Activated CD8-positive, alpha-beta memory T cell treated with anti-CD3 and anti-CD28 coated beads, Interleukin-2, amount 50 U/mL, for 1 hour (primary cell): Measurements from ENCODE around the gene SLC9A3.
"Not testable (repeated sequence)": the region's sequence is repeated elsewhere in the genome, so short reads cannot be mapped to it uniquely, and the experiment has no call there.

ENCODE experiments used
- DNase-seq: peaks from one replicate; pipeline ENCODE4 v3.0.0-alpha.2; 2020; ENCODE audit errors: extremely low read depth

The SLC9A3 gene

GRCh38 chr5:474840-475661 is 49.2 kb downstream of the SLC9A3 start:
- no peak for DNase-seq

- not testable (repeated sequence) for DNase-seq
These were observed 49.9 kb downstream of the SLC9A3 start for GRCh38 chr5:474232-474839.

- no peak for DNase-seq
These were observed 50.6 kb downstream of the SLC9A3 start for GRCh38 chr5:473551-474192.

DNA sequence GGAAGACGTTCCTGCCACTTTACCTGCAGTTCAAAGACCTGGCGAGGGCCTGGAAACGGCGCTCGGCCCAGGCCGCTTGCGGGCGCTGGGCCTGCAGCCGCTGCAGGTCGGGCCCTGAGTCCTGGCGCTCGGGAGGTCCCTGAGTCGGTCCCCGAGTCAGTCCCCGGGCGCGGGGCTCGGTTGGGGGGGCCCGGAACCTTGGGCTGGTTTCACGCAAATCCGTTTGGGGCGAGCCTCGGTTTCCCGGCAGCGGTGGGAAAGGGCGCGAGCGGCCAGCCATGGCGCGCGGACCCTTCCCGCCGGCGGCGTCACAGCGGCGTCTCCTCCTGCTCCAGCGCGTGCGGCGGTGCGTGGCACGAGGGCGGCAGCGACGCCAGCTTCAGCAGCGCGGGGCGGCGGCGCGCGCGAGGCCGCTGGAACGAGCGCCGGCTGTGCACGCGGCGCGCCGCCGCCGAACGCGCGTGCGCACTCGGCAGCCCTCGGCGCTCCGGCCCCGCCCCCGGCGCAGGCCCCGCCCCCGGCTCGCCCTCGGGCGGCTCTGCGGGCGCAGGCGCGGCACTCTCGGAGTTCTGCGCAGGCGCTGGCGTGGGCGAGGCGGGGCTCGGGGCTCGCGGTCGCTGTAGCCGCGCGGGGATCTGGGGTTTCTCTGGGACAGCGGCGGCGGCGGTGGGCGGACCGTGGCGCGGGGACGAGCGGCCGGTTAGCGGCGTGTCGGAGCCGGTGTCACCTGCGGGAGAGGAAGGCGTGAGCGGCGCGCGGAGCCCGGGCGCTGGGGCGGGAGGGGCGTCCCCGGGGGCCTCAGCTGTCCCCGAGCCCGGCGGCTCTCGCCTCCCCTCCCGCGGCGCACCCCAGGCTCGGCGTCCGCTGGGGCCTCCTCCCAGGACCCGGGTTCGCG is 51.3 kb downstream of the SLC9A3 start:
- DNase-seq: peak; percentile 53

DNA sequence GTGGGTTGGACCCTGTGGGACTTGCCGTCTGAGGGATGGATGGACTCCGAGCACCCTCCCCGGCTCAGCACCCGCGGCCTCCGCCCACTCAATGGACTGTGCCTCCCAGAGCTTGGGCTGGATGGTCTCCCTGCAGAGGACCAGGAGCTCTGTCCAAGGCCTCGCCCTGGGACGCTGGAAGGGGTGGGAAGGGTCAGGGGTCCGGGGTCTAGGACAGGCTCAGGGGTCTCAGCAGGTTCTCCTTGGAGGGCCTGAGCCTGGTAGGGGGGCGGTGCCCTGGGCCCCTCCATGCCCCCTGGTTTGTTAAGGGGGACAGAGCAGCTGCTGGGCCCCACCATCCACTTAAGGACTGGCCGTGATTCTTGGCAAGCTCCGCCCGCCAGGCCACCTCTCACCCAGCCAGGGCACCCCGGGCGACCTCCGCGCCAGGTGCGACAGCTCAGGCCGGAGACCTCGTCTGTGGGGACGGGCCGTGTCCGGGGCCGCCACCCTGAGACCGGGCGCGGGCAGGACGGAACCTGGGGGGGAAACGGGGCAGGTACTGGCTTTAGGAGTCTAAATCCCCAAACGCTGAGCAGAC is 52.1 kb downstream of the SLC9A3 start:
- no peak for DNase-seq

- no peak for DNase-seq
These were observed 52.5 kb downstream of the SLC9A3 start for GRCh38 chr5:471750-472058.

- DNase-seq: no peak
These were observed 53.1 kb downstream of the SLC9A3 start for GRCh38 chr5:470961-471749.

- DNase-seq: no peak
These were observed 54.3 kb downstream of the SLC9A3 start for GRCh38 chr5:469752-470483.

DNA sequence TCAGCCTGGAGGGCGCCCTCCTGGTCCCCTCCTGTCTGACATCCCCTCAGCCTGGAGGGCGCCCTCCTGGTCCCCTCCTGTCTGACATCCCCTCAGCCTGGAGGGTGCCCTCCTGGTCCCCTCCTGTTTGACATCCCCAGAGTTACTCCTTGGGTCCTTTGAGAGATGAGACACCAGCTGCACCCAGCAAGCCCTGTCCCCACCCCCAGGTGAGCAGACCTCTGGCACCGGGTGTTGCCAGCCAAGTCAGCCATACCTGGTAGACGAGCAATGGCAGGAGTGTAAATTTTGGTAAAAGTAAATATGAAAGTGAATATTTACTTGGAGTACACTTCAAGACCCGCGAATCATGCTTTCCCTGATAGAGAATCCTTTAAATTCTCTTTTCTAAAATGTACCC is 55.8 kb downstream of the SLC9A3 start:
- DNase-seq: no peak

DNA sequence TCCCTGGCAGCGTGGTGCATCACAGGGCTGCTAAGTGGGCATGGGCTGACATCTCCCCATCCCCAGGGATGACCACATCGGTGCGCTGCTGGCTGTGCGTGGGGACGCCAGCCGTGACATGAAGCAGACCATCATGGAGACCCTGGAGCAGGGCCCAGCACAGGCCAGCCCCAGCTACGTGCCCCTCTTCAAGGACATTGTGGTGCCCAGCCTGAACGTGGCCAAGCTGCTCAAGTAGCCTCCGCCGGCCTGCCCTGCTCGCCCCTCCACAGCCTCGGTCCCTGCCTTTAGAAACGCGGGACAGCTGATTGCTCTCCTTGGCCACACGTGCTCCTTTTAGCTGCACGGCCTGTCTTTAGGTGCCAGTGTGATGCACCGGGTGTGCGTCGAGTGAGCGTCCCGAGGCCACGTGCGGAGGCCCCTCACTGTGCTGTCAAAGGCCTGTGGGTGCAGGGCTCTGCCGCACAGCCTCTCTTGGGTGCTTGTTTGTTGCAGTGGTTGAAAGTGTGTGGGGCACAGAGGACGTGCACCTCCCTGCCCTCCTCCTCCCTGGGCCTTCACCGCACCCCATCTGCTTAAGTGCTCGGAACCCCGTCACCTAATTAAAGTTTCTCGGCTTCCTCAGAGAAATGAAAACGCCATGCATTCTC is 57.5 kb downstream of the SLC9A3 start:
- no peak for DNase-seq

DNA sequence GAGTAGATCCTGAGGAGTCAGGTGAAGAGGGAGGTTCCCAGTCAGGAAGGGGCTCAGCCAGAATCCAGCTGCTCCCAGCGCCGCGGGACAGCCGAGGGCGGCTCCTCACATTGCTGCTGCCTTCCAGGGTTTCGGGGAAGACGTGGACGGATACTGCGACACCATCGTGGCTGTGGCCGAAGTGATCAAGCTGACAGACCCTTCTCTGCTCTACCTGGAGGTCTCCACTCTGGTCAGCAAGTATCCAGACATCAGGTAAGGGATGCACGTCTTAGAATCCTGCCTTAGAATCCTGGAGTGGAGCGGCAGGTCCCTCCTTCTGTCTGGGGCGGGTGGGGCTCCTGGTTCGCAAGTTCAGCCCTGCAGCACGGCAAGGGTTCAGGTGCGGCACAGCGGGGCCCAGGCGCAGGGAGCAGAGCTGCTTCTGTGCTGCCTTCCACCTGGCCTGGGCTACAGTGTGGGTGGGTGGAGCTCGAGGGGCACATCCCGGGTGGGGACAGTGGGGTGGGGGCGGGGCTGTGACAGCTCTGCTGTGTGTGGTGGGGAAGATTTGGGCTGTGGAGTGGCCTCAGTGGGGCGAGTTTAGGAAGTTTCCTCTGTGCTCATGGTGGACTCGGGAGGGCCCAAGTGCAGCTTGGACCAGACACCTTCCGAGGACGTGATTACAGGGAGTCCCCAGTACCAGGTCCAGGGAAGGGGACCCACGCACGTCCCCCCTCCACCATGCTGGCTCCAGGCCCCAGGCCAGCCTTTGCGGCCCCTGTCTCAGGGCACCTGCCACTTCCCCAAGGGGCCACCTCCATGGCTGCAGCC is 58.5 kb downstream of the SLC9A3 start:
- no peak for DNase-seq

DNA sequence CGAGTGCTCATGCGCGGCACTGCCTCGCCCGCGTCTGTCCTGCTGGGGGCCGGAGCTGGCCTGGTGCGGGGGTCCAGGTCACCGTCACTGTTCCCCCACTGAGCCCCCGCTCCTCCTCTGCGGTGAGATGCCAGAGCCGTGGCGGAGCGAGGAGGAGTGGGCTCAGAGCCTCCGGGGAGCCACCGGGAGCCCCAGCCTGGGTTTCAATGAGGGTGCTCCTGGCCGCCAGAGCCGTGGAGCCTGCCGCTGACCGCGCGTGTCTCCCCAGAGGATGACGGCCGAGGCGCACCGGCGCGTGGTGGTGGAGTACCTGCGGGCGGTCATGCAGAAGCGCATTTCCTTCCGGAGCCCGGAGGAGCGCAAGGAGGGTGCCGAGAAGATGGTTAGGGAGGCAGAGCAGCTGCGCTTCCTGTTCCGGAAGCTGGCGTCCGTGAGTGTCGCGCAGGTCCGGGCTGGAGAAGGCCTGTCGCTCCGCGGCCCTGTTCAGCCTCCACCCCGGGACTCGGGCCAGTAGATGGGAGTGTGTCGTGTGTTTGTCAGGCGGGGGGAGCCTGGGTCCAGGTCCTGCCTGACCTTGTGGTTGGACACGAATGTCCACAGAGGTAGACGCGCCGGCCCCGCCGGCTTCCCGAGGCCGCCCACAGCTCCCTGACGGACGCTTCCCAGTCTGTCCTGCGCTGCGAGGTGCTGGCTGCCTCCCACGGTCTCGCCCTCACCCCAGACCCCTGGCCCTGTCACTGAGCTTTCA is 59.2 kb downstream of the SLC9A3 start:
- DNase-seq: no peak

GRCh38 chr5:464446-464842 is 59.8 kb downstream of the SLC9A3 start:
- no peak for DNase-seq

DNA sequence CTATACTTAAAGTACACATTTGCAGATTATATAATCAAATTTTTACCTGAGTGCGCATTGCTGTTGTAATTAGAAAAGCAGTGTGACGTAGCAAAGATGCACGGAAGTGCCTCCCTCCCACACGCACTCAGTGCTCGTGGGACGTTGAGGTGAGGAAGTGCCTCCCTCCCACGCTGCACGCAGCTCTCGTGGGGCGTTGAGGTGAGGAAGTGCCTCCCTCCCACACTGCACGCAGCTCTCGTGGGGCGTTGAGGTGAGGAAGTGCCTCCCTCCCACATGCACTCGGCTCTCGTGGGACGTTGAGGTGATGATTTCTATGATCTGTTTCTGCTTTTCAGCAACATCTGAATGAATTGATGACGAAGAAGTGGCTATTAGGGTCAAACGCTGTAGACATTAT is 60.3 kb downstream of the SLC9A3 start:
- DNase-seq: no peak

DNA sequence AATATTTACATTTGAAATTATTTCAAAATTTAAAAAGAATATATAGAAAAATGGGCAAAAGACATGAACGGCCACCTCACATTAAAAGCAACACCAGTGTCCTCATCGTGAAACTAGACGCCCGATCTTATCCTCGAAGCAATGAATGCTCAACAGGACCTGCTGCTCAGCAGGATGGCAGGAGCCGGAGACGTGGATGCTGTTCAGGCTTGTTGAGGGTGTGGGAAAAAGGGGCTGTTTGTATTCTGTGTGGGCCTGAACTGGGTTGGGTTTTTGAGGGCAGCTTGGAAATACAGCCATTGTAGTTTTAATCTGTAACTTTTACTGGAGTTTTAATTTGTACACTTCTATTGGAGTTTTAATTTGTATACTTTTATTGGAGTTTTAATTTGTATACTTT is 60.9 kb downstream of the SLC9A3 start:
- no peak for DNase-seq

- no peak for DNase-seq
These were observed 62.2 kb downstream of the SLC9A3 start for GRCh38 chr5:462051-462481.

GRCh38 chr5:460273-460625 is 64.0 kb downstream of the SLC9A3 start:
- no peak for DNase-seq

GRCh38 chr5:459562-460272 is 64.5 kb downstream of the SLC9A3 start:
- DNase-seq: no peak
